Activated CD8-positive, alpha-beta T cell treated with anti-CD3 and anti-CD28 coated beads, Interleukin-2, amount 10 ng/mL, durations not matched to agents 7 days and 5 days (primary cell): ENCODE measurements around the gene PROM1. TPM values are rescaled to one million over a fixed set of nuclear protein-coding genes. Genes with fewer than 3 reads are reported as not detected.

Experiments
- ATAC-seq: fragments of 150-1000 bp; cut with Tn5 transposase; one replicate; pipeline ENCODE4 v1.10.0; 2021; ENCODE audit warnings: moderate library complexity
- CTCF ChIA-PET: fragments of 350-600 bp; sonication (Branson Sonifier 250); formaldehyde crosslinking; loops from one replicate; lab custom pipeline; 2021; ENCODE audit warnings: antibody characterized with exemption; lab: Charles Lee
- POLR2A ChIA-PET: fragments of 350-600 bp; sonication (Branson Sonifier 250); formaldehyde crosslinking; loops from one replicate; lab custom pipeline; 2021; ENCODE audit warnings: antibody characterized with exemption; lab: Charles Lee
- DNase-seq: peaks from one replicate; pipeline ENCODE4 v3.0.0-alpha.2; 2020
- H3K27ac Mint-ChIP-seq: one replicate; pipeline ENCODE4 v1.8.0; 2021; ENCODE audit warnings: mild to moderate bottlenecking, mixed read lengths
- H3K27me3 Mint-ChIP-seq: one replicate; pipeline ENCODE4 v1.8.0; 2021; ENCODE audit warnings: low read depth, mixed read lengths
- H3K36me3 Mint-ChIP-seq: one replicate; pipeline ENCODE4 v1.8.0; 2021; ENCODE audit warnings: low read depth, mixed read lengths
- H3K4me1 Mint-ChIP-seq: one replicate; pipeline ENCODE4 v1.8.0; 2021; ENCODE audit warnings: low read depth, mixed read lengths
- H3K4me3 Mint-ChIP-seq: one replicate; pipeline ENCODE4 v1.8.0; 2021; ENCODE audit warnings: mild to moderate bottlenecking, mixed read lengths
- H3K9me3 Mint-ChIP-seq: one replicate; pipeline ENCODE4 v1.8.0; 2022; ENCODE audit warnings: mixed read lengths; ENCODE audit not compliant: insufficient read depth
- total RNA-seq, 2 experiments: library from RNA; stranded (reverse); gene quantifications; one replicate each; pipeline ENCODE4 v1.2.3, GENCODE V29; 2021

The PROM1 gene
- total RNA-seq, 2 experiments from 2014 or later, result not detected

- H3K4me1 Mint-ChIP-seq, result peaks cover 17% of the 10 kb centered on the region
- ATAC-seq, result no peak
- no peak overlapping the region for H3K4me3 Mint-ChIP-seq
- no peaks in the 10 kb centered on the region for H3K9me3 Mint-ChIP-seq
- DNase-seq, result no peak
- no peaks in the 10 kb centered on the region for H3K36me3 Mint-ChIP-seq
- H3K27ac Mint-ChIP-seq, result no peak overlapping the region
- no peaks in the 10 kb centered on the region for H3K27me3 Mint-ChIP-seq
- ChIA-PET CTCF (no interaction called here), POLR2A (no interaction called here)
These were observed 36.9 kb upstream of the PROM1 start for GRCh38 chr4:16120720-16121119.

- peaks cover 17% of the 10 kb centered on the region for H3K4me1 Mint-ChIP-seq
- H3K27ac Mint-ChIP-seq, result no peak overlapping the region
- POLR2A ChIA-PET, result no interaction called here
- H3K36me3 Mint-ChIP-seq, result no peaks in the 10 kb centered on the region
- DNase-seq, result no peak
- no peaks in the 10 kb centered on the region for H3K9me3 Mint-ChIP-seq
- H3K27me3 Mint-ChIP-seq, result no peaks in the 10 kb centered on the region
- H3K4me3 Mint-ChIP-seq, result no peak overlapping the region
- ATAC-seq, result no peak
- CTCF ChIA-PET, result no interaction called here
These were observed 36.2 kb upstream of the PROM1 start for GRCh38 chr4:16119981-16120380.

- Mint-ChIP-seq H3K27ac (no peak overlapping the region), H3K9me3 (no peaks in the 10 kb centered on the region), H3K4me1 (peaks cover 12% of the 10 kb centered on the region), H3K4me3 (no peak overlapping the region), H3K27me3 (no peaks in the 10 kb centered on the region), H3K36me3 (no peaks in the 10 kb centered on the region)
- DNase-seq, result no peak
- POLR2A ChIA-PET, result no interaction called here
- ATAC-seq, result no peak
- CTCF ChIA-PET, result interaction anchor here (1.2 kb wide), 1 partner anchor 15 kb away, joined by 3 read pairs; no protein-coding TSS in a partner anchor
These were observed 34.3 kb upstream of the PROM1 start for GRCh38 chr4:16118090-16118489.

- DNase-seq (no peak), ATAC-seq (no peak)
- Mint-ChIP-seq H3K4me1 (peaks cover 3% of the 10 kb centered on the region), H3K9me3 (no peaks in the 10 kb centered on the region), H3K27ac (no peak overlapping the region), H3K4me3 (no peak overlapping the region), H3K27me3 (peaks cover 2% of the 10 kb centered on the region), H3K36me3 (no peaks in the 10 kb centered on the region)
- ChIA-PET CTCF (no interaction called here), POLR2A (no interaction called here)
These were observed 33.3 kb upstream of the PROM1 start for GRCh38 chr4:16117164-16117563.

- ATAC-seq (no peak), DNase-seq (no peak)
- POLR2A ChIA-PET, result no interaction called here
- no peak overlapping the region for H3K4me3 Mint-ChIP-seq
- peaks cover 4% of the 10 kb centered on the region for H3K27me3 Mint-ChIP-seq
- no peaks in the 10 kb centered on the region for H3K36me3 Mint-ChIP-seq
- no peaks in the 10 kb centered on the region for H3K9me3 Mint-ChIP-seq
- CTCF ChIA-PET, result no interaction called here
- no peaks in the 10 kb centered on the region for H3K4me1 Mint-ChIP-seq
- no peak overlapping the region for H3K27ac Mint-ChIP-seq
These were observed 32.7 kb upstream of the PROM1 start for GRCh38 chr4:16116493-16116990.

GRCh38 chr4:16116019-16116418 lies 32.2 kb upstream of the PROM1 start:
- DNase-seq, result no peak

GRCh38 chr4:16114546-16114945 lies 30.7 kb upstream of the PROM1 start:
- DNase-seq, result no peak
- CTCF ChIA-PET, result interaction anchor here (0.5 kb wide), 1 partner anchor 41 kb away, joined by 3 read pairs; no protein-coding TSS in a partner anchor
- Mint-ChIP-seq H3K4me3 (no peak overlapping the region), H3K36me3 (no peaks in the 10 kb centered on the region), H3K4me1 (no peaks in the 10 kb centered on the region), H3K27ac (no peak overlapping the region), H3K9me3 (no peaks in the 10 kb centered on the region), H3K27me3 (peaks cover 4% of the 10 kb centered on the region)
- no peak for ATAC-seq
- POLR2A ChIA-PET, result no interaction called here

More at GRCh38 chr4:16116019-16116418, 32.2 kb upstream of the PROM1 start:
- Mint-ChIP-seq H3K27me3 (peaks cover 4% of the 10 kb centered on the region), H3K27ac (no peak overlapping the region), H3K4me1 (no peaks in the 10 kb centered on the region), H3K4me3 (no peak overlapping the region), H3K9me3 (no peaks in the 10 kb centered on the region), H3K36me3 (no peaks in the 10 kb centered on the region)
- POLR2A ChIA-PET, result no interaction called here
- ATAC-seq, result no peak
- CTCF ChIA-PET, result no interaction called here

GRCh38 chr4:16113741-16114140 lies 29.9 kb upstream of the PROM1 start:
- Mint-ChIP-seq H3K4me1 (no peaks in the 10 kb centered on the region), H3K27ac (no peak overlapping the region), H3K4me3 (no peak overlapping the region), H3K27me3 (peaks cover 4% of the 10 kb centered on the region), H3K9me3 (no peaks in the 10 kb centered on the region), H3K36me3 (no peaks in the 10 kb centered on the region)
- POLR2A ChIA-PET, result interaction anchor here (0.6 kb wide), 1 partner anchor 1162 kb away, joined by 3 read pairs; no protein-coding TSS in a partner anchor
- CTCF ChIA-PET, result no interaction called here
- ATAC-seq (no peak), DNase-seq (no peak)

GRCh38 chr4:16111533-16111932 lies 27.7 kb upstream of the PROM1 start:
- ChIA-PET POLR2A (no interaction called here), CTCF (no interaction called here)
- no peak for ATAC-seq
- no peaks in the 10 kb centered on the region for H3K4me1 Mint-ChIP-seq
- no peaks in the 10 kb centered on the region for H3K36me3 Mint-ChIP-seq
- no peak overlapping the region for H3K4me3 Mint-ChIP-seq
- peaks cover 4% of the 10 kb centered on the region for H3K27me3 Mint-ChIP-seq
- H3K9me3 Mint-ChIP-seq, result no peaks in the 10 kb centered on the region
- DNase-seq, result no peak
- no peak overlapping the region for H3K27ac Mint-ChIP-seq

- H3K9me3 Mint-ChIP-seq, result no peaks in the 10 kb centered on the region
- H3K27me3 Mint-ChIP-seq, result peaks cover 4% of the 10 kb centered on the region
- DNase-seq (no peak), ATAC-seq (no peak)
- no peaks in the 10 kb centered on the region for H3K36me3 Mint-ChIP-seq
- no peak overlapping the region for H3K27ac Mint-ChIP-seq
- no peaks in the 10 kb centered on the region for H3K4me1 Mint-ChIP-seq
- ChIA-PET POLR2A (no interaction called here), CTCF (interaction anchor here (1.1 kb wide), 1 partner anchor 95 kb away, joined by 3 read pairs; no protein-coding TSS in a partner anchor)
- H3K4me3 Mint-ChIP-seq, result no peak overlapping the region
These were observed 27.0 kb upstream of the PROM1 start for GRCh38 chr4:16110661-16111290.

GRCh38 chr4:16110199-16110598 lies 26.4 kb upstream of the PROM1 start:
- Mint-ChIP-seq H3K36me3 (no peaks in the 10 kb centered on the region), H3K27ac (no peak overlapping the region)
- POLR2A ChIA-PET, result no interaction called here

GRCh38 chr4:16109256-16109655 lies 25.4 kb upstream of the PROM1 start:
- H3K4me3 Mint-ChIP-seq, result no peak overlapping the region
- H3K4me1 Mint-ChIP-seq, result no peaks in the 10 kb centered on the region
- no peaks in the 10 kb centered on the region for H3K36me3 Mint-ChIP-seq
- no peak for DNase-seq
- no peak overlapping the region for H3K27ac Mint-ChIP-seq
- no peaks in the 10 kb centered on the region for H3K9me3 Mint-ChIP-seq
- CTCF ChIA-PET, result no interaction called here
- H3K27me3 Mint-ChIP-seq, result peaks cover 4% of the 10 kb centered on the region
- no peak for ATAC-seq
- POLR2A ChIA-PET, result no interaction called here

More at GRCh38 chr4:16110199-16110598, 26.4 kb upstream of the PROM1 start:
- Mint-ChIP-seq H3K9me3 (no peaks in the 10 kb centered on the region), H3K4me3 (no peak overlapping the region), H3K4me1 (no peaks in the 10 kb centered on the region), H3K27me3 (peaks cover 4% of the 10 kb centered on the region)
- ATAC-seq (no peak), DNase-seq (no peak)
- CTCF ChIA-PET, result interaction anchor here (1.1 kb wide), 1 partner anchor 96 kb away, joined by 3 read pairs; no protein-coding TSS in a partner anchor
